HG02981 (cell line): ENCODE data around the gene CST6.
"Not testable (repeated sequence)": the region's sequence is repeated elsewhere in the genome, so short reads cannot be mapped to it uniquely, and the experiment has no call there.

Source experiments
- ATAC-seq: cut with Tn5 transposase; IDR thresholded peaks from one replicate; pipeline ENCODE4 v1.9.1; 2021; ENCODE audit warnings: mild to moderate bottlenecking, moderate library complexity; ENCODE audit not compliant: unreplicated experiment

The CST6 gene

DNA sequence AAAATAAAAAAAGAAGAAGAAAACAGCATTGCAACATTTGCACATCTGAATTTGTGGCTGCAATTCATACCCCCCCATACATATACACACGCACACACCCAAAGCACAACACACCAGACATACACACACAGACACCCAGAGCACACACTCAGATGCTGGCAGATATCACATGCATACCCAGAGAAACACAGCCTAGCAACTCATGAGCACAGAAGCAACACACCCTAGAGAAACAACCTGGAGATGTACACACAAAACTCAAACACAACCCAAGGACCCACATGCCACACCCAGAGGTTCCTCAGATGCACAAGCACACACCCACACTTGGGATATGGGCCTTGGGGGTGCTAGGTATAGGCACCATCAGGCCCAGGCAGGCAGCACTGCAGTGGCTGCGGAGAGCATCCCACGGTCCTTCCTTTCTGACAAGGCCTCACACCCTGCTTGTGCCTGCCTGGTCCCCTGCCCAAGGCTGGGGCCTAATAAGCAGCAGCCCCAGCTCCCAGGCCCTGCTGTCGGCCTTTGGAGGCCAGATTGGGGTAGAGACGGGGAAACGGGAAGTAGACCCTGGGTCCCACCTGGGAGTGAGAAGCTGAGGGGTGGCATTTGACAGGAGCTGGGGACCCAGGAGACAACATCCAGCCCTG lies 3.1 kb downstream of the CST6 start:
- no peak for ATAC-seq

DNA sequence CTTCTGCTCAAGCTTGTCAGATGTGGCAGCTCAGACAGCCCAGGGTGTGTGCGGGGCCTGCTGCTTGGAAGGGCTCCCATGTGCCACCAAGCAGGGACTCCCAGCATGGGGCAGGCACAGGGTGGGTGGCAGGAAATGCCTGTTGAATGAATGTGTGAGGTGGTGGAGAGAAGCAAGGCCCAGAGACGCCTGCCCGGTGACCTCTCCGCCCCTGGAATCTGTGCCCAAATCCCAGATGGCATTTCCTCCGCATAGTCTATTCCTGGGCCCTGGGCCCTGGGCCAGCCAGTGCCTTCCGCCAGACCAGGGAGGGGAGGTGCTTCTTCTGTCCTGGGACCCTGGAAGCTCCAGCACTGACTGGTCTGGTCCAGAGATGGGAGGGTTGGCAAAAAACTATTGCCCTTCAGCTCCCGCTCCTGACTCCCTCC lies 3.7 kb downstream of the CST6 start:
- ATAC-seq: no peak

GRCh38 chr11:66015936-66016792 lies 4.4 kb downstream of the CST6 start:
- ATAC-seq: no peak

DNA sequence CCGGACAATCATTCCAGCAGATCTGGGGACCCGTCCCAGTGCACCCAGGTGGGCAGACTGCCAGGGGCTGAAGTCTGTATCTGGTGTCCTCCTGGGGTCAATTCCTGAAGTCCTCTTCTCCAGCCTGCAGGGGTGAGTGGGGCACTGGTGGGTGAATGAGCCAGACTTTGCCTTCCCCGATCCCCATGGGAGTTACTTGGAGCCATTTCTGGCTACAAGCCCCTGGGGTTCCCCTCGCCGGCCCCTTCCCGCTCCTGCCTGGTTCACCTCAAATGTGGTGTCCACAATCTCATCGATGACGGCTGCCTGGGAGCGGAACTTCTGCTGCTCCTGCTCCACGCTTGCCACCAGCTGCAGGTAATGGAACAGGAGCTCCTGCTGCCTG lies 5.0 kb downstream of the CST6 start:
- no peak for ATAC-seq

DNA sequence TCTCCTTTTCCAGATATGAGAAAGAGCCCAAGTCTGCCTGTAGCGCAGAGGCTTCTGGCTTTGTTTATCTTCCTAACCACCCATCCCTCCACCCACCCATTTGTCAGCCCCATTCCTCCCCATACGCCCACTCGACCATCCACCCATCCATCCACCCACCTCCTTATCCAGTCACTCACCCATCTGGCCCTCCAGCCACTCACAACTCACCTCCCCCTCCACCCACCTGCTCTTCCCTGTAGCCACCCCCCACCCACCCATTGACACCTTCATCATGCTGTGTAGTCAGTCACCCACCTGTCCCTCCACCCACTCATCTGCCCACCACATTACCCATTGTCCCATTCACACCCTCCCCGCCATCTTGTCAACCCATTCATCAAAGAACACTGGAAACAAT lies 5.5 kb downstream of the CST6 start:
- ATAC-seq: no peak

DNA sequence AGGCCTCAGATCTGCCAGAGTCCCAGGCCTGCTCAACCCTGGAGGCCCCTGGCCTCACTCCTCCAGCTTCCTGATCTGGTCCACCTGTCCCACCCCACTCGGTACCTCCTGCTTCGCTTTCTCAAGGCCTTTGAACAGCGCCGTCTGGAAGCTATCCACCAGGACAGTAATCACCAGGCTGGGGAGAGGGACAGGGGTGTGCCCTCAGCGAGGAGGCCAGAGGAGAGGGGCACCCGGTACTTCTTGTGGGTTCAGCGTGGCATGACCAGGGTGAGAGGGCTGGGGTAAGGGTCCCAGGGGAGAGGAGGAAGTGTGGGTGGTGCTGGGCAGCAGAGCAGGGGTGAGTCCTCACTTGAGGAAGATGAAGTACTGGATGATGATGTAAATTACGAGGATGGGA lies 8.4 kb downstream of the CST6 start:
- no peak for ATAC-seq

GRCh38 chr11:66020618-66021357 lies 9.0 kb downstream of the CST6 start:
- no peak for ATAC-seq

- no peak for ATAC-seq
Measured at GRCh38 chr11:66022401-66023185, 10.8 kb downstream of the CST6 start.

GRCh38 chr11:66023186-66023440 lies 11.3 kb downstream of the CST6 start:
- not testable (repeated sequence) for ATAC-seq

- ATAC-seq: no peak
Measured at GRCh38 chr11:66026017-66026529, 14.3 kb downstream of the CST6 start, which contains the start of gene CATSPER1. CATSPER1 (minus strand) TSS chr11:66026479; CDS start chr11:66026379, 100 bp downstream.

DNA sequence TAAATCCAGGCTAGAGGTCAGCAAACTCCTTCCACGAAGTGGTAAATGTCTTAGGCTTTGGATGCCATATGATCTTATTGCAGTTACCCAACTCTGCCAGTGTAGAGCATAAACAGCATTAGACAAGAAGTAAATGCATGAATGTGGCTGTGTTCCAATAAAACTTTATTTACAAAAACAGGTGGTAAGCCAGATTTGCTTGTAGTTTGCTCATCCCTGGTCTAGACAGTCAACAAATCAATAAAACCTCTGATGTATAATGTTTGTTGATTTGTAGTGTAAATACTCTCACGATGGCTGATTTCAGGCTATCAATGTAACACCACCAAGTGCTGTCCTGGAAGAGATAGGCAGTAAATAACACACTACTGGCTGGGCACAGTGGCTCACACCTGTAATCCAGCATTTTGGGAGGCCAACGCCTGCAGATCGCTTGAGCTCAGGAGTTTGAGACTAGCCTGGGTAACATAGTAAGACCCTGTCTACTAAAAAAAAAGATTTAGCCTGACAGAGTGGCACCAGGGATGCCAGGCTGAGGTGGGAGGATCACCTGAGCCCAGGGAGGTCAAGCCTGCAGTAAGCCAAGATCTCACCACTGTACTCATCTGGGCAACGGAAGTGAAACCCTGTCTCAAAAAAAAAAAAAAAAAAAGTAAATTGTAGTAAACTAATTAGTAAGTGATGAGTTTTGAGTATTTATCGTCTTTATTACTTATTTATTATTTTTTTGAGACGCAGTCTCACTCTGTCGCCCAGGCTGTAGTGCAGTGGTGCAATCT lies 21.3 kb downstream of the CST6 start:
- no peak for ATAC-seq

DNA sequence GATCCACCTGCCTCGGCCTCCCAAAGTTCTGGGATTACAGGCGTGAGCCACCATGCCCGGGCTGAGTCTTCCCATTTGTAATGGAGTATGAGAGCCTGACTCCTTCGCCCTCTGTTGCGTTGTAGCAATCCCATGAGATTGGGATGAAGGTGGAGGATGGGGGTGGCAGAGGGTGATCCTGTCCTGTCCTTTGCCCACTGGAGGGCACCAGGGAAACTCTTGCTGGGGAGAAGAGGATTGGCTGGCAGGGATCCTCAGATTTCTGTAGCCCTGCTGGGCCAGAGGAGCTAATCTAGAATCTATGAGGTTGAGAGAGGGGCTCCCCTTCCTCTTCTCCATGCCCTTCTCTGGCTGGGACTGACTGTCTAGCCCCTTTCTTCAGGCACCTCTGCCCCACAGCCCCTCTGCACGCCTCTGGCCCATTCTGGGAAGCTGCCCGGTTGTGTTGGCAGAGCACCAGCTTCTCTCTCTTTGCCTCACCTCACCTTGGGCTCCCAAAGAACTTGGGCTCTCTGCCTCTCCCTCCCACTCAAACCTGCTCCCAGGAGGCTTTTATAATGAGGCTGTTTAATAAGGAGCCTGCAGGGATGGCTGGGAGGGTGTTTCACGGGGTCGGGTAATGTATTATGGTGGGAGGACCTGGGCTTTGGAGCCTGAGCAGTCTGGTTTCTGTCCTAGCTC lies 24.0 kb downstream of the CST6 start:
- ATAC-seq: no peak

DNA sequence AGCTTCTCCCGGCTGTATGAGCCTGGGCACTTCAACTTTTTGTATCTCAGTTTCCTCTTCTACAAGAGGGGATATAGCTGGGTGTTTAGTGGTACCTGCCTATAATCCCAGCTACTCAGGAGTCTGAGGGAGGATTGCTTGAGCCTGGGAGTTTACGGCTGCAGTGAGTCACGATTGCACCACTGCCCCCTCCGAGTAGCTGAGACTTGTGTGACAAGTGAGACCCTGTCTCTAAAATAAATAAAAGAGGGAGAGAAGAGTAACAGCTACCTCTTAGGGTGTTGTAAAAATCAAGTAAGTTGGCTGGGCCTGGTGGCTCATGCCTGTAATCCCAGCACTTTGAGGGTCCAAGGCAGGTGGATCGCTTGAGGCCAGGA lies 24.5 kb downstream of the CST6 start:
- ATAC-seq: no peak

DNA sequence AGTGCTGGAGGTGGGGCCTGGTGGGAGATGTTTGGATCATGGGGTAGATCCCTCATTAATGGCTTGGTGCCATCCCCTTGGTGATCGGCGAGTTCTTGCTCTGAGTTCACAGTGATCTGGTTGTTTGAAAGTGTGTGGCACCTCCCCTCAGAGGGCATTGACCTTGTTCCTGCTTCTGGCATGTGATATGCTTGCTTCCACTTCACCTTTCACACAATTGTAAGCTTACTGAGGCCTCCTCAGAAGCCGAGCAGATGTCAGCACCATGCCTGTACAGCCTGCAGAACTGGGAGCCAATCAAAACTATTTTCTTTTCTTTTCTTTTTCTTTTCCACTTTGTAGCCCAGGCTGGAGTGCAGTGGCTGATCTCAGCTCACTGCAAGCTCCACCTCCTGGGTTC lies 25.5 kb downstream of the CST6 start:
- no peak for ATAC-seq

GRCh38 chr11:66039765-66040164 lies 28.0 kb downstream of the CST6 start:
- ATAC-seq: no peak

DNA sequence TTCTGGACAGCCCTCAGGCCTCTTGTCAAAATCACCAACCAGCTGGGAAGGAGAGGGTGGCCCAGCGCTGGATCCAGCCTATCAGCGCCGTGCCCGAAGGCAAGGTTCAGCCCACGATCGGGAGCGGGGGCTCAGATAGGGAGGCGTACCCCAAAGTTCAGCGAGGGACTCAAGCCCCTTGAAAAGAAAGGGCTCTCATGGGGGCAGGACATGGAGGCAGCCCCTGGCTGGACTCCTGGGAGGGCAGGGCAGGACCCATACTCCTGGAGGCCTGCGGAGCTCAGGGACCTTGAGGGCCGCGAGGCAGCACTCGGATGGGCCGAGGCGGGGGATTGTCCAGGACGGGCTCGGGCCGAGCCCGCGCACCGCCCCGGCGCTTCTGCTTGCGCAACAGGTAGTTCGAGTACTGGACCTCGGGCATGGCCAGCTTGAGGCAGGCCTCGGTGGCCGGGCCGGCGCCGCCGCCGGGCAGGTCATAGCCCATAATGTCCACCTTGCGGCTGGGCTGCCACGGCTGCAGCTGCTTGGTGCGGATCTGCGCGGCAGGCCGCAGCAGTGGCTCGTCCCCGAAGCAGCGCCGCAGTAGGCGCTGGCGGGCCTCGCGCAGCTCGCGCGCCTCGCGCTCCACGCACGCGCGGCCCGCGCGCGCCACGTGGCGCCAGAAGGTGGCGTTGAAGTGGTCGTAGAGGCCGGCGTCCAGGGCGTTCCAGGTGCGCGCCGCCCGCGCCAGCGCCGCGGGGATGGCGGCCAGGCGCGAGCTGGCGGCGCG lies 30.6 kb downstream of the CST6 start:
- ATAC-seq: no peak

GRCh38 chr11:66042996-66043906 lies 31.4 kb downstream of the CST6 start:
- ATAC-seq: no peak

DNA sequence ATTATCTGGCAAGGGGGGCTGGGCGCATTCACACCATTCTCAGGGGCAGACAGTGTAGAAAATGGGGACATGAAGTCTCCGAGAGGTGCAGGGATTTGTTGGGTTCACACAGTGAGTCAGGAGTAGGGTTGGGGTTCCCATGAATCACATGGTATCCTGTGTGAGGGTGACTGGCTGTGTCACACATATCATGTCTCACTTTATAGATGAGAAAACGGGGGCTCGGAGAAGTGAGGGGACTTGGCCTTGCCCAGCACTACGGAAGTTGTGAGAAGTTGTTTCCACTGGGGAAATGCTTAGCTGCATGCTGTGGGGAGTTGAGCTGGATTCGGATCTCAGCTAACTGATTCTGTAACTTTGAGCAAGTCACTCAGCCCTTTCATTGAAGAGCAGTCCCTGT lies 32.9 kb downstream of the CST6 start:
- no peak for ATAC-seq
